Stimulated activated CD4-positive, alpha-beta T cell treated with anti-CD3 and anti-CD28 coated beads, Interleukin-4, amount 100 ng/mL, for 1 hour (primary cell): Measurements from ENCODE around the gene PLET1.
A peak's percentile ranks its signal among the peaks of the same experiment; 100 is the strongest.

Source experiments
- DNase-seq: peaks from one replicate; pipeline ENCODE4 v3.0.0-alpha.2; 2020

PLET1 gene

DNA sequence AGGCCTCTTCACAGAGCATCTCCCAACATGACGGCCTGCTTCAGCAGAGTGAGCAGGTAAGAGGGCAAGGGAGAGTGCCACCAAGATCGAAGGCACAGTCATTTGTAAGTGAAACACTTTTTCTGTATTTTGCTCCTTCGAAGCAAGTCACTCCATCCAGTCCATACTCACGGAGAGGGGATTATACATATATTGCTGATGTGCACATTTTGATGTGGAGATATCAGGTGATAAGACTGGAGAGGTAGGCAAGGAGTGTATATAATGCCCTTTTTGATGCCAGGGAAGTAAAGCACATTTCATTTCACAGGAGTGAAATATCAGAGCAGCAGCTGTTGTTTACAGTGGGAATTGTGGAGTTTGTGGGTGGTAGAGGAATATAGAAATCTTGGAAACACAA, 23.2 kb downstream of the PLET1 start:
- DNase-seq = no peak

DNA sequence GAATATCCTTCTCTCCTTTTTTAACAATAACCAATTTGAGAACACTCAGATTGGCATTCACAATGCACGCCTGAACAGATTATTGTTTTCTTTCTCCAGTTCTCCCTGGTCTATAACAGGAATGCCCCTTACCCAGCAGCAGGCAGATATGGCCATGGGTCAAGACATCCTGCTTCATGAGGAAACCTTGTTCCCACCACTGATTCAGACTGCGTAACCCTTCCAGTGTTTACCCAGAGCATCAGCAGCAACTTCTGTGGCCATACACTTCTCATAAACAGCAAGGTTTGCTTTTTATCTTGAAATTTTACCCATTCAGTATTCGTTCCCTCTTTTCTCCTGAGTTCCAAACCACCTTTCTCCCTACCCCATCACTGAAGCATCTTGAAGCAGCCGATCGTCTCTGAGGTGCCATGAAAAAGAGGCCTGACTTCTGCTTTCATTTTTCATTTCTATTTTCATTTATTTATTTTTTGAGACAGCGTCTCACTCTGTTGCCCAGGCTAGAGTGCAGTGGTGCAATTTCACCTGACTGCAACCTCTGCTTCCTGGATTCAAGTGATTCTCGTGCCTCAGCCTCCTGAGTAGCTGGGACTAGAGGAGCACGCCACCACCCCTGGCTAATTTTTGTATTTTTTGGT, 24.8 kb downstream of the PLET1 start:
- DNase-seq = no peak

DNA sequence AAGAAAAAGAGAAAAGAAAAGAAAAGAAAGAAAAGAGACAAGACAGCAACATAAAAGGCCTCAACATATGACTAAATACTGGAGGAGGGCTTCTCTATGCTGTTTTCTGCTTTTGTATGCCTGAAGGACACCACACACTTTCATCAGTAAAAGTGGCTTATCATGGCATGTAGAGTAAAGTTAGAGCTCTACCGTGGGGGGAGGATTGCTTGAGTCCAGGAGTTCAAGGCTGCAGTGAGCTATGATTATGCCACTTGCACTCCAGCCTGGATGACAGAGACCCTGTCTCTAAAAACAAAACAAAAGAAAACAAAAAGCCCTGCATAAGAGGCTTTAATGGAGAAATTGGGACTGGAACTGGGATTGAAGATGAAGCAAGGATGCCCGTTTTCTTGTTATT, 28.7 kb downstream of the PLET1 start:
- DNase-seq = no peak

DNA sequence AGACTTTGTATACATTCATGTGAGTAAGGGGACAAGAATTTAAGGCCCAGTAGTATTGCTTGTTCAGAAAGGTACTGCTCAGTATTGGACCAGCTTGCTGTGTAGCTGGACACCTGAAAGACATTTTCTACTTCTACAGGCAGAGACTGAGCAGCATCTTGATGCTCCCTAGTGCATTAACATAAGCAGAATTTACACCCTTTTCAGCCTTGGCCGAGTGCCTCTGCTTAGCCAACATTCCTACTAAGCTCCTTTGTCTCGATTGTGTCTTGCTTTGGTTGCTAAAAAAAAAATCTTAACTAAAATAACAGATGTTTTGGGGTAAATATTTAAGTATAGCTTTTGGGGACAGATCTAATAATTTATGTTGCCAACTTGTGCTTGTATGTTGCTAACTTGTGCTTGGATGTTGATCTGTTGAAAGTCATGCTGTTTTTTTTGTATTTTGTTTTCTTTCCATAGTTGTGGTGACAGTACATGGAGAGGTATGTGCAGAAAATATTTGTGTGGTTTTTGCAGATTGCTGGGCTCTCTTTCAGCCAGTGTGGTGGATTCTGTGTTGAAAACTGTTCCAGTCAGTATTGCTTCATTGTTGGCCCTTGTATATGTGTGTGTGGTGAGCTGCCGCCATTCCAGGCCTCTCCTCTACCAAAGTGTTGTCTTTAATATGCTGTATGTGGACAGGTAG, 30.8 kb downstream of the PLET1 start:
- no peak for DNase-seq

DNA sequence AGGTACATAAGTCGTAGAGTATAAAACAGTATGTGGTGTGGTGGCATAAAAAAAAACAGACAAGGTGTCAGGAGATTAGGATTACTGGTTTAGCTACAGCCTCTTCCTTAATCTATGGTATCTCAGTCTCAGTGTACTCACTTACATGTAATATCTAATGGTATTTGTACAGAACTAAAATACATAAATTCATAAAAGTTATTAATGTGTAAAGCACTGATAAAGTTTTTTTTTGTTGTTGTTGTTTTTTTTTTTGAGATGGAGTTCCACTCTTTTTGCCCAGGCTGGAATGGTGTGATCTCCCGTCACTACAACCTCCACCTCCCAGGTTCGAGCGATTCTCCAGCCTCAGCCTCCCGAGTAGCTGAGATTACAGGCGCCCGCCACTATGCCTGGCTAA, 31.5 kb downstream of the PLET1 start:
- no peak for DNase-seq

DNA sequence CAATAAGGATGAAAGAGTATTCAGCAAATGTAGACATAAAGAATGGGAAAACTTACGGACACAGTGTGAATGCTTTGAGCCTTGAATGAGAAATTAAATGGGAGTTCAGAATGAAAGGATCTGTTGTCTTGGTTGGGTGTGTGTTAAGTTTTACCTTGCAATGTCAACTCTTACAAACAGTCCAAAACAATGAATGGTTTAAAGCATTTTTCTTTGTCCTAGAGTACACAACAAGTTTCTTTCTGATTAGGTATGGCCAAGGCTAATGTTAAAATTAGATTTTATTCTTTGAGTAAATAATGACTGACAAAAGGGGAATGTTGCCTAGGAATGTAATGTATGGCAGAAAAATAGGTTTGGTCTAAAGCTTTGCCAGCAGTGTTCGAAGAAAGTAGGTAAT, 32.0 kb downstream of the PLET1 start:
- DNase-seq = no peak

DNA sequence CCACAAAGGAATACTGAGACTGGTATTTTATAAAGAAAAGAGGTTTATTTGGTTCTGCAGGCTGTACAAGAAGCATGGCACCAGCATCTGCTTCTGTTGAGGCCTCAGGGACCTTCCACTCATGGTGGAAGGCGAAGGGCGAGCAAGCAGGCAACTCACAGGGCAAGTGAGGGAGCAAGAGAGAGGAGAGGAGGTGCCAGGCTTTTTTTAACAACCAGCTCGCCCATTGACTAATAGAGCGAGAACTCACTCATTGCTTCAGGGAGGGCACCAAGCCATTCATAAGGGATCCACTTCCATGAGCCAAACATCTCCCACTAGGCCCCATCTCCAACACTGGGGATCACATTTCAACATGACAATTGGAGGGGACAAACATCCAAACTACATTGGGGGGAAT, 33.2 kb downstream of the PLET1 start:
- DNase-seq = no peak

DNA sequence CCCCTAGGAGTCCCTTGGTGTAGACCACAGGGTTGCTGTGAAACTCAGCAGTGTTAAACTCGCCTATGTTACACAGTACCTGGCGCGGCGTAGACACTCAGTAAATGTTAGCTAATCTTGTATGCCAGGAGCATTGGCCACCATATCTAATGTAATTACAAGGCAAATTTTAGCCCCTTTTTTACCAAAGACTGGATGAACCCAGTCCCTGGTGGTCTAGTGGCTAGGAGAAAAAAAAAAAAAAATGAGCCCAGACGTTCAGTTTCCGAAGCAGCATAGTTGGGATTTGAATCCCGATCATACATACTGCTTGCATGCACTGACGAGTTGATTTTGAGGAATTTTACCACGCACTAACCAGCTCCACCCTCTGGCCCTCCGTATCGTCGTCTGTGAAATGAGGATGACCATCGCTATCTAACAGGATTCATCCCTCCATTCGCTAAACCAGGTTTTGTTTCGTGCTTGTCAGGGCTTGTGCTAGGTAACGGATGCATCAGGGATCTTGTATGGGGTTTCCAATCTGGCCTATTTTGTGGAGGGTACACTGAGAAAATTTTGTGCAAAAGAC, 33.7 kb downstream of the PLET1 start:
- DNase-seq = no peak

DNA sequence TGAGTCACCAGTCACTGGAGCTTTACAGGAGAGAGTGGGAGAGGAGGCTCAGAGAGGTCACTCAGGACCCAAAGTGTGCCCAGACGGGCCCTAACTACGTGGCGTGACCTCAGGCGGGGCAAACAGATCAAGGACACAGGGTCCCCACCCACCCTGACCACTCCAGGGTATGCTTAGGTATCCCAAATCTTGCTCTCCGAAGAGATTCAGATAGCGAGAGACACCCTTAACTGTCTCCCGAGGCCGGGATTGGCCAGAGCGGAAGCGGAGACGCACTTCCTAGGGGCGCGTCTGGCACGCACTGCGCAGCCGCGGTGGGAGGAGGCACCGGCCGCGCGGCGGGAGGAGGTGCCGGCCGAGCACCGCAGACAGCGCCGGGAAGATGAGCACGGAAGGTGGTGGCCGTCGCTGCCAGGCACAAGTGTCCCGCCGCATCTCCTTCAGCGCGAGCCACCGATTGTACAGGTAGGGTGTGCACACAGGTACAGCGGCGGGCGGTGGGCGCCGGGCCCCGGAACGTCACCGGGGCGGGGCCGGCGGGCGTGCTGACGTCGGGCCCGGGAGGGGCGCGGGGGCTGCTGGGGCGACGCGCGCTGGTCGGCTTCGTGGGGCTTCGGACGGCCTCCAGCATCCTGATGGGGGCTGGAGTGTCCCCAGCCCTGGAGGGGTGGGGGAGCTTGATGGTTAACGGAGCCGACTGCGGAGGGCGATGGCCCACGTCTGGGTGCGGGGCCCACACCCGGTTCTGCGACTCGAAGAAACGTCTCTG, 34.4 kb downstream of the PLET1 start, which contains the start of gene PTS:
Gene PTS, plus strand, starts transcription at position 367 of the 769 bp plus-strand sequence. Its CDS starts 16 bp downstream, at position 383.
- peak; percentile 81 for DNase-seq

DNA sequence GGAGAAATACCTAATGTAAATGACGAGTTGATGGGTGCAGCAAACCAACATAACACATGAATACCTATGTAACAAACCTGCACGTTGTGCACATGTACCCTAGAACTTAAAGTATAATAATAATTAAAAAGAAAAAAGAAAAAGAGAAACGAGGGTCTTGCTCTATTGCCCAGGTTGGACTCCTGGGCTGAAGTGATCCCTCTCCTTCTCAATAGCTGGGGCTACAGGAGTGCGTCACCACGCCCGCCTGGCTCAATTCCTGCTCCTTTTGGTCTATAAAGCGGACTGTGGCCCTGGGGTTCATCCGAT, 35.0 kb downstream of the PLET1 start:
- DNase-seq = no peak

DNA sequence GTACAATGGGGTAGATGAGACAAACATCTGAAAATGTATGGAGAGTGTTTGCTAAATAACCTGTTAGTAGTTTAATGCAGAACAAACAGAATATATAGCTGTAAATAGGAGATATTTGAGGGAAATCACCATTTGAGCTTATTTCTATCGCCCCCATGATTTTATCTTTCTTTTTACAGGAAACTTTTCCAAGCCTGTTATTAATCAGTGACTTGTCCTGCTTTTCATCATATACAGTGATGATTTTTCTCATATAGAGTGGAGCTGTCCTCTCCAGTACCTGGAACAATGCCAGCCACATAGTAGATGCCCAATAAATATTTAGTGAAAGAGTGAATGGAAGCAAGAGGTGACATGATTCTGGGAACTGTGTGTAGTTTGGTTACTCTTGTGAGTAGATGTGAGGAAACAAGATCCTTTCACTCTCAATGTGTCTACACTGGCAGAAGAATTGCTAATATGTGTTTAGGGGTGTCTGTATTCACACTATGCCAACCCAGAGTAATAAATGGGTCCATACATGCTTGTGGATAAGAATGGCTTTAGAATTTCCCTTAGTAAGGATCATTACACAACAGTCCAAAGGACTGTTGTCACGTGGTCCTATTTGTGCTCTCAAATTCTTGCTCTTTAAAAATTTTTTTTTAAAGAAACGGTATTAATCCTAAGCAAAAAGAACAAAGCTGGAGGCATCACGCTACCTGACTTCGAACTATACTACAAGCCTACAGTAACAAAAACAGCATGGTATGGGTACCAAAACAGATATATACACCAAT, 36.7 kb downstream of the PLET1 start:
- DNase-seq = no peak

DNA sequence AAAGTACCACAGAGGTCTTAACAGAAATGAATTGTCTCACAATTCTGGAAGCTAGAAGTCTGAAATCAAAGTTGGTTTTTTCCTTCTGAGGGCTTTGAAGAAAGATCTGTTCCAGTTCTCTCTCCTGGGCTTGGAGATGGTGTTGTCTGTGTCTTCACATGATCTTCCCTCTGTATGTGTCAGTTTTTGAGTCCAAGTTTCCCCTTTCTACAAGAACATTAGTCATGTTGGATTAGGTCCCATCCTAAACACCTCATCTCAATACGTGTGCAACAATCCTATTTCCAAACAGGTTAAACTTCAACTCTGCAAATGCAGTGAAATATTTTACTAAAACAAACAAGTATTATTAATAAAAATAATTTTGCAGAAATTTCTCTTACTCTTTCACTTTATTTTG, 37.5 kb downstream of the PLET1 start:
- no peak for DNase-seq

DNA sequence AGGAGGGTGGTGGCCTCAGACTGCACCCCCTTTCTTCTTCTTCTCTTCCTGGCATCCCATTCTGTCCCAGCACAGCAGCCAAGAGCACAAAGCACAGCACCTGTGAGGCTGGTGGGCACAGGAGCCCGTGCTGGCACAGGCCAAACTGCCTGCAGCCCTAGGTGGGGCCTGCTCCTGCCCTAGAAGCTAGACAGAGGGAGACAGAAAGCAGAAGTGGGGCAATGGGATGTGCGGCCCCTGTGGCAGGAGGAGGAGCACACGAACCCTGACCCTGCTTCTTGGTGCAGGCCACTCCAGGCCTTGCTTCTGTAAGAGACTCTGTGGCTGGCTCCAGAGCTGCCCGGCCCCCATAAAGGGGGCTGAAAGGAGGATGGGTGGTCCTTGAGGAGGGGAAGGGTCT, 38.4 kb downstream of the PLET1 start:
- DNase-seq = no peak

DNA sequence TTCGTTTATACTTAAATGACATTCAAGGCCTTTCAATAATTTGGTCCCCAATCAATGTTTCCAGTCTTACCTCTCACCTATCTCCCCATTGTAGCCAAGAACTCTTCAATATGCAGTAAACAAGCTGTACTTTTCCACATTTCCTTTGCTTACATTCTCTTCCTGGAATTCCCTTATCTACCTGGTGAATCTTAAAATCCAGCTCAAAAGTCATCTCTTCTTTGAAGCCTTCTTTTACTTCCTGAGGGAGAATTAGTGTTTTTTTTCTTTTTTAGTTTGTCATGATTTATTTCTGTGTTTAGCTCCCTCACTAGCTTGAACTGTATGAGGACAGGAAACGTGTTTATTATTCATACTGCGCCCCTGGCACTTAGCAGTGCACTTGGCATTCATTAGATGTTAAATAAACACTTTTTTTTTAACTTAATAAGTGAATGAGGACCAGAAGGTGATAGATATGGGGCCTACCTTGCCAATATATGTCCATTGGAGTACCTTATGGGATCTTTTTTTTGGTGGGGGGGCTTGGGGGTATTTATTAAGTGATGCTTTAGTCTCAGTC, 39.3 kb downstream of the PLET1 start:
- no peak for DNase-seq

DNA sequence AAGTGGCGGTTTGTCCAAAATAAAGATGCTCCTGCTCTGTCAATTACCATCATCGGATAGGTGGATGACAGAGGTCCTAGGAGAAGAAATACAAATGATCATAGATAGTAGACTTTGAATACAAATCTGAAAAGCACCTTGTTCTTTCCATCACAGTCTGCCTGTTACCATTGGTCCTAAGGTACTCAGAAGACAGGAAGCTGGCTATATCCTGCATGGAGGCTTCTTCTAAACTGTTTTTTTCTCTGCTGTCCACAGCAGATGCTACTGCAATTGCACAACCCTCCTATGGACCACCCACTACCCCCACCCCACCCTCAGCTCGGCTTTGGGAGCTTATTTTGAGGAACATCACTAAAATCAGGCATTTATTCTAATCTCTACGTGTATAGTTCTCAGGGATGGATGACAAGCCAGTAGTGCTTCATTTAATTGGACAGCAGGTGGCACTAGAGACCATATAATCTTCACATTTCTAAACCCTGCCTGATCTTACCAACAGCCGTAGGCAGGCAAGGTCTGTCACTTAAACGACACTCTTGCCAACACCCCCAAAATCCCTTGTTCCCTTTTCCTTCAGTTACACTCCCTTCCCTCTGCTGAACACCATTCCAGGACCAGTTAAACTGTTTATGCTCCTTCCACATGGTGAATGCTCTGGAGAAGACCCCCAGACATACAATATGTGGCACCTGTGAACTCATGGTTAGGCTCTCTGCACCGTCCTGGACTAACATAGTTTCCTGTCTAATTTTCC, 41.0 kb downstream of the PLET1 start:
- no peak for DNase-seq

DNA sequence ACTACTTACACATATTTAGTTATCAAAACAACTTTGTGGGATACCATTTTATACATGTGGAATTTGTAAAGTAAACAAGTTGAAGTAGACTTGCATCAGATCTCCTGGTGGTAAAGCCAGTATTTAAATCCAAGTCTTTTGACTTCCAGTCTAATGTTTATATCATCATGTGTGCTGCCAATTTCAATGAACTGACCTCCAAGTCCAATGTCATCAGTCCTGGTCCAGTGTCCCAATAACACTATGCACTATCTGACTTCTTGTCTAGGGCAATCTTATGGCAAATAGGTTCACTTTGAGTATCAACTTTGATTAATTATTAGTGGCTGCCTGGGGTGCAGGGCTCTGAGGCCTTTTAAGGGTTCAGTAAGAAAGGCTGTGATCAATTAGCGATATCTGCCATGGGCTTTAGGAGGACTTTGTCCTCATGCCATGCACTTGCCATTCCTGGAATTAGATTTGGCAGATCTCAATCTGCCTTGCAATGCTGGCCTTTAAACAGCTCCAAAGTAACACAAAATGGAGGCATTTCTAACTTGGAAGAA, 44.0 kb downstream of the PLET1 start:
- DNase-seq = no peak

DNA sequence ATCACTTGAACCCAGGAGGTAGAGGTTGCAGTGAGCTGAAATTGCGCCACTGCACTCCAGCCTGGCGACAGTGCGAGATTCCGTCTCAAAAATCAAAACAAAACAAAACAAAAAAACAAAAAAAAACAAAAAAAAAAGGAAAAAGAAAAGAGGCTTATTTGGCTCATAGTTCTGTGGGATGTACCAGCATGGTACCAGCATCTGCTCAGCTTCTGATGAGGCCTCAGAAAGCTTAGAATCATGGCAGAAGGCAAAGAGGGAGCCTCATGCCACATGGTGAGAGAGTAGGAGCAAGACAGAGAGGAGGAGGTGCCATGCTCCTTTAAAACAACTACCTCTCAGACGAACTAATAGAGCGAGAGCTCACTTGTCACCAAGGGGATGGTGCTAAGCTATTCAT, 45.0 kb downstream of the PLET1 start:
- DNase-seq = no peak

DNA sequence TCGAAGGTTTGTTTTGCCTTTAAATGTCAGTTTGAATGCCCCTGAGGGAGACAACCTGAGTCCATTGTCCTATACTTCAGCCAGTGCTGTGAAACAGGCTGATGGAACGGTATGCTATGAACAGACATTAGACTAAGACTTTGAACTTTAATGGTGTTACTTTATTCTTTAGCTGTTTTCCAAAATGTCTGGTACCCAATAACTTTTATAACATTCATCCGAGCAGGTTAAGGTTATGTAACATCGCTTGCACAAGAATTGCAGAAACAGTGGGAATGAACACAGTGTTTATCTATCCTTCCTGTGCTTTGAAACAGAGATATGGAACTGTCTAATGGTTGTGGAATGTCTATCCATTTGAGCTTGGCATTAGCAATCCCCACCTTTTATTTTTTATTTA, 46.9 kb downstream of the PLET1 start:
- DNase-seq = no peak

DNA sequence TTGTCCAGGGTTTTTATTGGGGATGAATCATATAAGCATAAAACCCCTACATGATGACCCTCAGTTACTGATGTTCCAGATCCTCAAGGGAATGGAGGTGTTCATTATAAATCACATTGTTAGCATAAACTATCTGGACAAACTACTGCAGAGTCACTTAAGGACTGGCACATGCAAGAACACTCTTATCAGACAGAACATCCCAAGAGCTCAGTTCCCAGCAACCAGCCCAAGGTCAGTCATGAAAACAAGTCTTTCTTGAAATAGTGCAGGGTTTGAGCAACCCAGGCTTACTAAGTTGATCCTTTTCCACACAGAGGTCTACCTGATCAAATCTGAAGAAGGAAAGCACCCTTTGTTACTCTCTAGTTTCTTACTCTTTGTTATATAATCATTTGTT, 48.0 kb downstream of the PLET1 start:
- DNase-seq = no peak

DNA sequence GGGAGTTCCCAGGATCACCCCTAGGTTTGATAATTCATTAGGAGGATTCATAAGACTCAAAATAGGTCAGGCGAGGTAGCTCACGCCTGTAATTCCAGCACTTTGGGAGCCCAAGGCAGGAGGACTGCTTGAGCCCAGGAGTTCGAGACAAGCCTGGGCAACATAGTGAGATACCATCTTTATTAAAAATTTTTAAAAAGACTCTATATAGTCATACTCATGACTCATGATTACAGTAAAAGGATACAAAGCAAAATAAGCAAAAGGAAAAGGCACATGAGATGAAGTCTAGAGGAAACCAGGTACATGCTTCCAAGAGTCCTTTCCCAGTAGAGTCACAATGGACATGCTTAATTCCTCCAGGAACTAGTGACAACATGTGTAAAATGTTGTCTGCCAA, 48.4 kb downstream of the PLET1 start:
- DNase-seq = no peak

DNA sequence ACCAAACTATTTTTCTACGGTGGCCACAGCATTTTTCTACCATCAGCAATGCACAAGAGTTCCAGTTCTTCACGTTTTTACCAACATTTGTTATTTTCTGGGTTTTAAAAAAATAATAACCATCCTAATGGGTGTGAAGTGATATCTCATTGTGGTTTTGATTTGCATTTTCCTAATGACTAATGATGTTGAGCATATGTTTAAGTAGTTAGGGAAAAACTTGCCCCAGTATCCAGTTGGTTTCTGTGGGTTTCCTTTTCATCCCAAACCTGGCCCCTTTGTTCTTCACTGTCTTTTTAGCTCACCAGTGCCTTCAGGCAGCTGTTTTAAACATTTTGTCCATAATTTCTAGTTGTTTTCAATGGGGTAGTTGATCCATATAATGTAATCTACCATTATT, 49.1 kb downstream of the PLET1 start:
- DNase-seq = no peak

DNA sequence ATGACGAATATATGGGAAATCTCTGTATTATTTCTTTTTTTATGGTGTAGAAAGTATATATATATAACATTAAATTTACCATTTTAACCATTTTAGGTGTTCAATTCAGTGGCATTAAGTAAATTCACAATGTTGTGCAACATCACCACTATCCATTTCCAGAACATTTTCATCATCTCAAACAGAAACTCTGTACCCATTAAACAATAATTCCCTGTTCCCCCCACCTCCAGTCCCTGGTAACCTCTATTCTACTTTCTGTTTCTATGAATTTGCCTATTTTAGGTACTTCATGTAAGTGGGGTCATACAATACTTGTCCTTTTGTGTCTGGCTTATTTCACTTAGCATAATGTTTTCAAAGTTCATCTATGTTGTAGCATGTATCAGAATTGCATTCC, 49.8 kb downstream of the PLET1 start:
- DNase-seq = no peak
